Breast epithelium (tissue), 3 donors: ENCODE measurements around the gene PAX7.

Experiments used
- CTCF ChIP-seq, 3 donors: fragments of 450-650 bp; IDR thresholded peaks; one replicate each; pipeline ENCODE4 v1.5.1; 2016 to 2017; ENCODE audit warnings: antibody characterized with exemption in 3 of 3, mild to moderate bottlenecking in 3 of 3, moderate library complexity in 3 of 3
- POLR2A ChIP-seq: fragments of 450-650 bp; IDR thresholded peaks from one replicate; pipeline ENCODE4 v1.6.1; 2016; ENCODE audit warnings: antibody characterized with exemption, mild to moderate bottlenecking, moderate library complexity

GRCh38 chr1:18653367-18653766 lies 22.7 kb downstream of the PAX7 start:
- TF ChIP-seq CTCF (IDR thresholded peaks at IDR 0.05), result no peak
- no peak for TF ChIP-seq POLR2A
